Right lung (tissue), 10 donors: ENCODE data around the gene UCP1. TPM values are rescaled to one million over a fixed set of nuclear protein-coding genes. Genes with fewer than 3 reads are reported as not detected.

ENCODE experiments used
- DNase-seq, 2 donors: peaks; one replicate each; pipeline ENCODE4 v3.0.0-alpha.2; 2013
- long read RNA-seq, 8 donors: transcript quantifications; one replicate each; lab custom pipeline, GENCODE V29; 2026
- polyA plus RNA-seq, 5 donors: library from polyadenylated mRNA; unstranded; fragments of 120-200 nt; gene quantifications; one replicate each; pipeline versions ENCODE4 v1.2.1 to v1.2.3, GENCODE V29; 2013; ENCODE audit warnings: inconsistent platforms in 1 of 5, low replicate concordance in 1 of 5; ENCODE audit not compliant: insufficient read length in 5 of 5, insufficient read depth in 1 of 5

Gene UCP1, protein sequence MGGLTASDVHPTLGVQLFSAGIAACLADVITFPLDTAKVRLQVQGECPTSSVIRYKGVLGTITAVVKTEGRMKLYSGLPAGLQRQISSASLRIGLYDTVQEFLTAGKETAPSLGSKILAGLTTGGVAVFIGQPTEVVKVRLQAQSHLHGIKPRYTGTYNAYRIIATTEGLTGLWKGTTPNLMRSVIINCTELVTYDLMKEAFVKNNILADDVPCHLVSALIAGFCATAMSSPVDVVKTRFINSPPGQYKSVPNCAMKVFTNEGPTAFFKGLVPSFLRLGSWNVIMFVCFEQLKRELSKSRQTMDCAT
- under 1 TPM; 0.25 to 0.75 (median 0.54) TPM for polyA plus RNA-seq
- long read RNA-seq, donor 1: 0 reads
- long read RNA-seq, donor 2: 0 reads
- long read RNA-seq, donor 3: 0 reads
- long read RNA-seq, donor 4: 0 reads
- long read RNA-seq, donor 5: 0 reads
- long read RNA-seq, donor 6: 0 reads
- long read RNA-seq, donor 7: 0 reads
- long read RNA-seq, donor 8: 0 reads

DNA sequence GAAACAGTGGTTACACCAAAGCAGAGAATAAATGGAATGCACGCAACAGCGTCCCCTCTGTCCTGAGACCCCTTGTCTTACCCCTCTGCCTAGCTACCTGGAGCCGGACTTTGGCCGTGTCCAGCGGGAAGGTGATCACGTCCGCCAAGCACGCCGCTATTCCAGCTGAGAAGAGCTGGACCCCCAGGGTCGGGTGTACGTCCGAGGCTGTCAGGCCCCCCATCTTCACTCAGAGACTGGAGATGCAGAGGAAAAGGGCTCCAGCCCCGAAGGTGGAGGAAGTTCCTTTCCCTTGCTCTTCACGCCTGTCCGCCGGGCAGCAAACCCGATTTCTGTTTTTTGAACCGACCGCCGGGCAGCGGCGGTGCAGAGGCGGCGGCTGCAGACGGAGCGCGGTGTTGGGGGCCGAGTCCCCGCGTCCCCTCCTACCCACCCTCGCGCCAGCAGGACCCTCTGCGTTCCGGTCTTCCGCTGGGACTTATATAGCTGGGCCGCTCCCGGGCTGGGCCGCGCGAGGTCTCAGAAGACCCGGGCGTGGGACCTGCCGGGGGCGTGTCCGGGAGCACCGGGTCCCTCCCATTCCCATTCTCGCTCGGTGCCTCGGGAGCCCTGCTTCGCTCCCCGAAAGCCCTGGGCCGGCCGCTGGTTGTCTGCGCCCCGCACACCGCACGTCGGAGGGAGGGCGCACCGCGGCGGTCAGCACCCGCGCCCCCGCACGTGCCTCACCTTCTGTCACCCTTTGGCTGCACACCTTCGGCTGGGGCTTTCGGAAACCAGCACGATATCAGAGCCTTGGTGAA is at the start of gene UCP1:
Gene UCP1 (minus strand): TSS at position 455 of the 800 bp plus-strand sequence. CDS start 232 bp downstream, at position 223.
- no peak for DNase-seq

DNA sequence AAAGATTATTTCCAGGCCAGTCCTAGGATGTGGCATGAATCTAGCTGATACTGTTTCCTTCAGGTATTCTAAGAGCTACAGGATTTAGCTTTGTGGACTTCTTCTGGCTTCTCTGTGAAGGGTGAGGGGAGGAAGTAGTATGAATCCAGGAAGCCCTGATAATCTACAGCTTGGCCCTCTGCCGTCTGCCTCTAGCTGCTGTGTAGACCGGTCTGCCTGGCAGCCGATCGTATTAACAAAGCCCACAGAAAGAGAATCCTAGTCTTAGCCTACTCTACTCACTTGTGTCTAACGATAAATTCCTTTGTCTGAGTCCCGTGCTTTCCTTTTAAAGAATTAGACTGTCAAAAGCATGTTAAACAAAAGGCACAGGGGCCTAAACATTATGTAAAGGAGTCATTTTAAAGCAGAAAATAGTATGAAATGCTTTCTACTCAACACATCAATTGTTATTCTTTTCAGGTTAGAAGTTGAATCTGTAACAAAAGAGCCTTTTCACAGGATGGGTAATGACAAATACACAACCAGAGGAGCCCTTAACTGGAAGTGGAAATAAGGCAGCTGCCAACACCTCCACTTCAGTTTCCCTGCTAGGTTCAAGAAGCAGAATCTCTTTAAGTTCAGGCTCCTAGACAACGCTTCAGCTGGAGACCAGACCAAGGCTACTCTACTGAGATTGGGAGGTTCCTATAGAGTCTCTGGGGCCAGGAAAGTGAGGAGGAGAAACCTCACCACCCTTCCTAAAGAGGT is 48.9 kb upstream of the UCP1 start:
- DNase-seq: no peak

DNA sequence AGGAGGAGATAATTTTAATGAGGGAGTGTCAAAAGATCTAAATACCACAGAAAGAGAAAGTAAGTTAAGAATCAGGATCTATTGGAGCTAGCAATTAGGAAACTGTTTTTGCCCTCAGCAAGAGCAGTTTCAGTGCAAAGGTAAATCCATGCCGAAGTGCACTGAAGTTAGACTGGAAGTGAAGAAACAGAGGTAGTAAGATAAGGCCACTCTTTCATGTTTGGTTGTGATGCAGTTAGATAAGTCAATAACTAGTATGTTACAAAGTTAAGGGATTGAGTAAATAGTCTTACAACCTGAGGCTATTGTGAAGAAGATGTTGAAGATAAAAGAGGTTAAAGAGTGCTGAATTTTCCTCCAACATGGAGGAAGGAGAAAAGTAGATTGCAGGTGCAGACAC is 46.7 kb upstream of the UCP1 start:
- DNase-seq: no peak

DNA sequence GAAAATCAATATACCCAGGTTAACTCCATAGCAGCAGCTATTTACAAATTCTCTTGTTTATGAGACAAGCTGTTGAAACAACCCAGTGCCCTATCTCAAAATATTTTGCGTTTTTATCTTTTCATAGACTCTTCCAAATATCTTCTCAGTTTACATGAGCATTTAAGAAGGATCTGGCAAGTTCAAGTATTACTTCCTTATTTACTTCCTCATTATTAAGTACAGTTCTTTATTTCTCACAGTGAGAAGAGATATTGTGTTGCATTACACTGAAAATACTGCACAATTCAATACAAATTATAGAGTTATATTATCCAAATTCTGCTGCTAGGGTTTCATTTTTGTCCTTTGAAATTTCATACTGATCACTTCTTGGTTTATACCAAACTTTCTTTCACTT is 43.6 kb upstream of the UCP1 start:
- no peak for DNase-seq

DNA sequence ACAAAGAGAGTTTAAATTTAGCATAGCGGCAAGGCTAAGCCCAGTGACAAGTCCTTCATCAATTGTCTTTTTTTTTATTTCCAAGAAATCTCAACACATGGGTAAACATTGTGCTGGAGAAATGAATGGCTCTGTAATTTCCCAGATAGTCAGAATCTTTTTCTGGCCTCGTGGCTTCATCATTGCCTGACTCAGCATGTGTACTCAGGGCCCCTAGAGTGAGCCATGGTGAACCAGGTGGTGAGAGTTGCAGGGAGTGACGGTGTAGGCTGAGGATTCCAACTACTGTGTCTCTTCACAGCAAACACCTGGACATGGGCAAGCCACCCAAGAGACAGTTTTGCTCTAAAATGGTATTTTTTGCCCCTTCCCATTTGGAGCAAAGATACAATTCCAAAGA is 43.1 kb upstream of the UCP1 start:
- DNase-seq: no peak

DNA sequence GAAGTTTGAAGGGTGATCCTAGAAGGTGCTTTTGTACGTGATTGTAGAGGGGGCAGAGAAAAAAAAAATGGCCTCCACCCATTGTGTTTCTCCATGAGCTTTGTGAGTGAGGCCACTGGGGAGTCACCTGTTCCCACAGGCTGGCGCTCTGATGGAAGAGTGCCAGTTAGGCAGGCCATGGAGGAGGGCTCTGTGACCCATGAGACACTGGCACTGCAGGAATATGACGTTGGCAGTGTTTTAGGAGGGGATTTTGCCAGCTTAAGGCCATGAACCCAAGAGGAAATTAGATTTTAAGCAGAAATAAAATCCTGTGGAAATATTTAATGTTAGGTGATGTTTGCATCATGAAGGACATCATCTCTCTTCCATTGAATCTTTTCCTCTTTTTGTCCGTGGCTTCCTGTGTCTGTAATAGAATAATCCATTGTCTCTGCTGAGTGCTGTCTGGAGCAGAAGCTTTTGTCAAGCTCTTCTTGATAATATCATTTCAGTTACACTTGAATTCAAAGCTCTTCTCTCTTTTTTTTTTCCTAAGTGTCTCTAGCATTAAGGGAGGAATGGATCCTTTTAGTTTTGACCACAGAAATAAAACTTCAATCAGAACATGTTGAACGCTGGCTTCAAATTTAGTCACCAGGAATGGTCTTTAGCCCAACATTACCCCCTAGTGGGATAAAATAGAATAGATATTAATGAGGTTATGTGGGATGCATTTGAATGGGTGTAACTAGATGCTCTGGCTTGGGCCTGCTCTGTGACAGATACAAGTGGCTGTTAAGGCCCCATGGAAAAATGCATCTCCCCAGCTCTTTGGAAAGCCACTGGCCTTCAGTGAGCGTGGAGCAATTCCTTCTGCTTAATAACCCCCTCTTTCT is 41.0 kb upstream of the UCP1 start:
- DNase-seq: peak in 1 of 2 donors; percentile 59

DNA sequence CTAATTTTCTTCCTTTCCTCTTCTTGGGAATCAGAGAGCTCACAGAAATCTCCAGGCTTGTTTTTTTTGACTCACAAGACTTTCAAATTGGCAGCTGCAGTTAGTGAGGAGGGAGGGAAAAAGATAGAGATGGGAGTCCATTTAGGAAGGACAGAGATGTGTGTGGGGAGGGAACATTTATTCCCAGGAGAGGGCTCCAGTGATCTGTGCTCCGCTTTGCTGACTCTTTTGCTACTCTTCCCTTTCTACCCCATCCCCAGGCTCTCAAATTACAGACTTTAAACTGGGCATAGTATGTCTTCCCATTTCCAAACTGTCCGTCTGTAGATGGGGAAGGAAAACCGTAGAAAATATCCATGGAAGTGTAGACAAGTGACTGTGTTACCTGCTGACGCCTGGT is 39.1 kb upstream of the UCP1 start:
- DNase-seq: no peak

DNA sequence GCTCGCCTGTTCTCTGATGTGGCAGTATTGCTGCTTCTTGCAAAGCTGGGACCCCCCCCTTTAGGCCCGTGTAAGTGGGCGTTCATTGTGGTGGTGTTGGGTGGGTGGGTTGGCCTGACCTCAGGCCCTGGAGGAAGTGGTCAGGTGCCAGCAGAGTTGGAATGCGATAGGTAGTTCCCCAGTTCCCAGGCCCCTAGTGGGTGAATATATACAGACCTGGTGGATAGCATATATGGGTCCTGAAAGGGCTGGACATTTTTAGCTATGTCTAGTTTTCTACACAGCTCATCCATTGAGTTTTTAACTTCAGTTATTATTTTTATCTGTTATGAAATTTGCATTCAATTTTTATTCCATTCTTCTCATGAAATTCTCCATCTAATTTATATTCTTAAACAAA is 35.8 kb upstream of the UCP1 start:
- no peak for DNase-seq

DNA sequence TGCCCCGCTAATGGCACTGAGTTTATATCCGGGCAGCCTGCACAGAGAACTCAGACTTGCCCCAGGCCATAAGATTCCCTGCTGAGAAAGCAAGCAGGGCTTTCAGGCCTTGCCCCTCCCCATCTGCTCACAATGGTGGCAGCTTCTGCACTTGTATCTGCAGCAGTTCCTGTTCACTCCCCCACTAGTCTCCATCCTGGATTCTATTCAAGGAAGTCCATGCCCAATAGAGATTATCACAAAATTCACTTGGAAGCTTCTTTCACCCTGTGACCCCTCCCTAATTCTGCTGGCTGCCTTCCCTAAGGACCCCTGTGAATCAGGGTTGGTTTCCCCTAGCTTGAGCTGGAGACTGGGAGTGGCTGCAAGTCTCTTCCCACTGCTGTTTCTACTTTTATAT is 34.5 kb upstream of the UCP1 start:
- DNase-seq: no peak

DNA sequence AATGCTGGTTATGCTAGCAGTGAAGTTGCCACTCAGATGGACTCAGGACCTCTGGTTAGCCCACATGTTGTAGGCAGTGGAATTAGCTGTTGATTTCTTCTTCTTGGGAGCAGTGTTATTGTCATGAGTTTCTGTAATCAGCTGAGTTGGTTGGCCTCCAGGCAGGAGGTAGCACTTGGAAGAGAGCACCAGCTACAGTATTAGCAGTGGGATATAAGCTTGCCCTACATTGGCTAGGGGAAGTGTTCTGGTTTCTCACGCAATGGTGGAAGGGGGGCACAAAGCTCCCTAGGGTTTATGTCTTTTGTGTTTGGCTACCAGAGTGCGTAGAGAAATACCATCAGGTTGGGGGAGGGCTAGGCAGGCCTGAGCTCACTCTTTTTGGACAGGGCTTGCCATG is 34.0 kb upstream of the UCP1 start:
- DNase-seq: no peak

DNA sequence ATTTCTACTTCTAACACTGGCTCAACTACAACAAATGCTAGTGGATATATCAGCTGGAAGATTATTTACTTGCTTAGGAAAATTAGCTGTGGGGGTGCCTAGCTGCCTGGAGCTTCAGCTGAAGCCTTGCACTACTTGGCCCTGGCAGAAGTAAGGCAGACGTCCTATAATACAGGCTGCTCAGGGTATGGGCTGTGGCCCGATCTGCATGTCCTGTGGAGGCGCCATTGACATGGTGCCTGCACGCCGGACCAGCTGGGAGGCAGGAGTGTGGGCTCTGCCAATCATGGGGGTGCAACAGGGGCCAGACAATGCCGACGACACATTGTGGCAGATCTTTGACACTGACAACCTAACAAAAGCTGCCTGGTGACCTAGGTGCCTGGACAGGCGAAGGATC is 31.6 kb upstream of the UCP1 start:
- no peak for DNase-seq

DNA sequence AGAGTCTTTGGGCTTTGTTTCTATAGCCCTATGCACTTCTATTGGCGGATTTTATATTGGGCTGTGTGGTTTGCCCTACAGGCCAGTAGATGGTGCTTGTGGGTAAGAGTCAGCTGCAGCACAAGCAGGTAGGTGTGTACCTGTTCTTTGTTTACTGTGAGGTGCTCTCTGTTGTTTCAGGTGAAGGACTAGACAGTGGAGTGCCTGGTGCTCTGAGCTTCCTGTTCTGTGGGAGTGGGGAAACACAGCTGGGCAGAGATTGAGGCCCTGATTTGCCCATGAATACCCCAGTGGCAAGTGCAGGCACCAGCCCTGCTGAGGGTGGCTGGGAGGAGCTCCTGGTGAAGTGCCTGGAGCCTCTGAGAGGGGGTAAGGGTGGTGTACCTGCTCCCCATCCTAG is 26.3 kb upstream of the UCP1 start:
- no peak for DNase-seq

DNA sequence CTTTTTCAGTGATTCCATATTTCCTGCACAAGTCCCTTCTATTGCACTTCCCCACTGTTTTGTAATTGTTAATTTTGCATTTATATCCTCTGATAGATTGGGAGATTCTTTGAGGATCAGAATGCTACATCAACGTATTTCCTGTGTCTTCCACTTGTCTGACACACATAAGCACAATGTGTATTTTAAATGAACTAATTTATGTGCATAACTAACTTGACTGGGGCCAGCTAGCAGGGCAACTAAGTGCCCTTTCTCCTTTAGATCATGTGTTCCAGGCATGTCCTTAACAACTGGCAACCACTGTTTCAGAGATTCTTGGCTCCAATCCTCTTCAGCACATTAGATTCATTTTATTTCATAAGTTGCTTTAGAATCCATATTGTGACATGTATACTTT is 15.7 kb upstream of the UCP1 start:
- no peak for DNase-seq

DNA sequence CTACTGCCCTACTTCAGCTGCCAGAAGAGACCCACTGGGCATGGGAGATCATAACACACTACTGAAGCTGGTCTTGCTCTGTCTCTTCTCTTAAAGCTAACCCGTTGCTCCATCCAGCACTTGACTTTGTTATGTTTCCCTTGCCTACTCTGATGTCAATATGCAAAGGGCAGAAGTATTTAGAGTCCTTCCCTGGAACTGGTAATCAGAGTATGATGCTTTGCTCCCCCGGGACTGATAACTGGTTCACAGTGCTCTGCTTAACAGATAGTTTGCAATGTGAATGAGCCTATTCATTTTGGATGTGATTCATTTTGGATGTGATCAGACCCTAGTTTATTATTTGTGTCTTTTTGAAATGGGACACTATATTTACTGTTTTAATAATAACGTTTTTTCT is 12.3 kb upstream of the UCP1 start:
- DNase-seq: no peak

DNA sequence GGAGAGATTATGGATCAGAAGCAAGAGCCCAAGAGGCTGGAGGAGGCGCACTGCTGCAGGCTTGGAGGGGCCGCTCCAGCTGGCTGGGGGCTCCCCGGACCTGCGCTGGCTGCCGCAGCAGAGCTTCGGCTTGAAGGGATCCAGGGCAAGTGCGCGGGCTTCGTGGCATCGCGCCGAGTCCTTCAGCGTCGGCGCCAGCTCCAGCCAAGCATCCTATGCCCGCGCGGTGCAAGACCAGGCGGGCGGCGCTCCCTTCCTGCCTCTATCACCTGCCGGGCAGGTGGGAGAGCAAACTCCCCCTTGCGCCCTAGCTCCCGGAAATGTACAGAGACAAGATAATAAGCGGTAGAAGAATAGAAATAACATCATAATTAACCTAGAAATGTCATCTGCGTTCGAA is 10.5 kb upstream of the UCP1 start:
- no peak for DNase-seq

DNA sequence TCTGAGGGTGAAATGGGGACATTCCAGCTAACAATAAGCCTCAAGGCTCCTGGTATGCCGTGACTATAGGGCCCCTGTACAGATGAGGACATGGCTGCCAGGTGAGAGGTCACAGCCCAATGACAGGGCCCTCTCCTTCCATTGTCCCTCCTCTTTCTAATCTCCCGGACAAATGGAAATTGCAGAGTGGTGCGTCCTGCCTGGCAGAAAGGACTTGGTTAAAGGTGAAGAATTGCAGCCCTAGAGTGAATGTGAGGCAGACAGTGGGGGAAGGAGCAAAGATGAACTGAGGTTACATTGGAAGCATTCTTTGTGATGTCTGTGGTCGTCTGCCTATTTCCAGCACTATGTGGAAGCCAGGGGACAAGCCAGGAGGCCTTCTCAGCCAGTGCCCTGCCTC is 6.7 kb upstream of the UCP1 start:
- DNase-seq: no peak

DNA sequence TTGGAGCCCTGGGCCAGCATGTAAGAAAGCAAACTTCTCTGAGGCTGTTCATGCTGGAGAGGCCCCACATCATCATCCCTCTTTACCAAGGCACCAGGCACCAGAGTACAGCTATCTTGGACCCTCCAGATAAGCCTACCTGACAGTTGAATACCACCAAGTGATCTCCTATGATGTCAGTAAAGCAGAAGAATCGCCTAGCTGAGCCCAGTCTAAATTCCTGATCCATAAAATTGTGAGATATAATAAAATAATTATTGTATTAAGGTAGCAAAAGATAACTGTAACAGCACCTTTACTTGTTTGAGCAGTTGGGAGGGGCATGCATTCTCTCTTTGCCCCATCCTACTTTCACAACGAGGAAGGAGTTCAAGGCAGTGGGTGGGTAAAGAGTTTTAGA is 2.9 kb upstream of the UCP1 start:
- no peak for DNase-seq

DNA sequence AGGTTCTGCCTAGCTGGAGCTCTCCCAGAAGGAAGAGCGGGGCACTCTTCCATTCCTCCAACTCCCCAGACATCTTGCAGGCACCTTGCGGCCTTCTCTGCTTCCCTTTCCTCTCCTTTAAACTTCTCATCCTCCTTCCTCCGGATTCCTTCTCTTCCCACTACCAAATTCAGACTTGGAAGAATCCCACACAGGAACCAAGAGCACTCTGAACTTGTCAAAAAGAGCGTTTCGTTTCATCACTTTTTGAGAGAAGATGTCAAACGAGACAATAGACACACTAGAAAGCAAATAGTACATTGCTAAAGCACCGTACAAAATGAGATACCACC is 512 bp upstream of the UCP1 start:
- no peak for DNase-seq

DNA sequence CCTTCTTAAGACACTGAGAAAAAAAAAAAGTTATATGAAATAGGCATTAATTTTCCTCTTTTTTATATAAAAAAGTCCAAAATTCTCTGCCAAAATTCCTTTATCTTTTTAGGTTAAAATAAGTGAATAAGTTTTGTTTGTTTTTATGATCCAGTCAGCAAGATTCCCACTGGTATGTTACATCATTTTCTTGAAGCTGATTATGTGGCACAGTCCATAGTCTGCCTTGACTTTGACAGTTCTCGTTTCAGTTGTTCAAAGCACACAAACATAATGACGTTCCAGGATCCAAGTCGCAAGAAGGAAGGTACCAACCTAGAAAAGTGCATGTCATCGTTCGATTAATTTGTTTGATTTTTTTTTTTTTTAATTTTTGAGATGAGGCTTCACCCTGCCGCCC is 9.1 kb downstream of the UCP1 start:
- DNase-seq: peak; percentile 69 to 70

DNA sequence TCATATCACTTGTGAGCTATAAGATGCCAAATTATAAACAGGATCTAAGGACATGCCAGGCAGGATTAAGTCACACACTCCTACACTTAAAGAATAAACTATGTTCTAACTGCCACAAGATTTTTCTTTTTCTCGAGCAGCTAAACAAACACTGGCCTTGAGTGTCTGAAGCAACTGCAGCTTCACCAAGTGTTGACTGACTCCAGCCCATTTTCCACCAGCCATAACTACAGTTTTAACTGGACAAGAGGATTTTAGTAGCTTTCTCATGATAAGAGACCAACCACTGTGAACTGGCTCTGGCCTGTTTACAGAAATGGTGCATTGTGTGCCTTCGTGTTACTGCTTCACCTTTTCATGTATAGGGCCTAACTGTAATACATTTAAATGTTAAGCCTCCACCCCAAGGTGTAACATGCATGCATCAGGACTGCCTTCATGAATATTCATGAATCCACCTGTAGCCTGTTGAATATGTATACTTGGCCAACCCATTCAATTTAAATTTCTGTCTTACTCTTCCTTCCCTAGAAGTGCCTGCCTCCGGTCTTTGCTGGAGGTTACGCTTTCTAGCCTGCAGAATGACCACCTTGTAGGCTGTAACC is 10.8 kb downstream of the UCP1 start:
- no peak for DNase-seq
